Gastrocnemius medialis (tissue), 4 donors: ENCODE data around the gene SEC11C.

Source experiments
- POLR2A ChIP-seq, 2 donors: fragments of 450-650 bp; IDR thresholded peaks; one replicate each; pipeline ENCODE4 v1.6.1; 2017; ENCODE audit warnings: antibody characterized with exemption in 2 of 2, mild to moderate bottlenecking in 2 of 2, moderate library complexity in 2 of 2
- TF ChIP-seq, protein P1 (sequence below), 5 experiments: fragments of 450-650 bp in 3 of 5; fragments of 200-600 bp in 2 of 5; sonication (generic) in 2 of 5; IDR thresholded peaks in 4 of 5; conservative IDR thresholded peaks in 1 of 5; 1 replicate in 4 of 5; 2 replicates in 1 of 5; pipeline ENCODE4 v1.5.1; 2016 to 2019; ENCODE audit warnings: antibody characterized with exemption in 5 of 5, mild to moderate bottlenecking in 3 of 5, moderate library complexity in 3 of 5

DNA sequence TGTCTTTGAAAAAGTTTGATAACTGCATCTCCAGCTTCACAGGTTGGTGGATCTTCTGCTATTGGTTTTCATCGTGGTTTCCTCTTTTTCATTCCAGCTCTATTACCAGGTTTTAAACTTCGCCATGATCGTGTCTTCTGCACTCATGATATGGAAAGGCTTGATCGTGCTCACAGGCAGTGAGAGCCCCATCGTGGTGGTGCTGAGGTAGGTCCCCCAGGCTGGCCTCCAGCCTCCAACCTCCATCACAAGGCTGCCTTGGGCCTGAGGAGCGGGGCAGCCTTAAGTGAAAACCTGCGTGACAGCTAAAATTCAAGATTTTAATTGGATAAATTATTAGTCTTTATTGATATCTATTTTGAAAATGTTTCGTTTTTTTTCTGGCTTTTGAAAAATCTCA, 9.7 kb downstream of the SEC11C start:
- no peak for TF ChIP-seq POLR2A (IDR thresholded peaks at IDR 0.05)
- TF ChIP-seq, protein P1, sequence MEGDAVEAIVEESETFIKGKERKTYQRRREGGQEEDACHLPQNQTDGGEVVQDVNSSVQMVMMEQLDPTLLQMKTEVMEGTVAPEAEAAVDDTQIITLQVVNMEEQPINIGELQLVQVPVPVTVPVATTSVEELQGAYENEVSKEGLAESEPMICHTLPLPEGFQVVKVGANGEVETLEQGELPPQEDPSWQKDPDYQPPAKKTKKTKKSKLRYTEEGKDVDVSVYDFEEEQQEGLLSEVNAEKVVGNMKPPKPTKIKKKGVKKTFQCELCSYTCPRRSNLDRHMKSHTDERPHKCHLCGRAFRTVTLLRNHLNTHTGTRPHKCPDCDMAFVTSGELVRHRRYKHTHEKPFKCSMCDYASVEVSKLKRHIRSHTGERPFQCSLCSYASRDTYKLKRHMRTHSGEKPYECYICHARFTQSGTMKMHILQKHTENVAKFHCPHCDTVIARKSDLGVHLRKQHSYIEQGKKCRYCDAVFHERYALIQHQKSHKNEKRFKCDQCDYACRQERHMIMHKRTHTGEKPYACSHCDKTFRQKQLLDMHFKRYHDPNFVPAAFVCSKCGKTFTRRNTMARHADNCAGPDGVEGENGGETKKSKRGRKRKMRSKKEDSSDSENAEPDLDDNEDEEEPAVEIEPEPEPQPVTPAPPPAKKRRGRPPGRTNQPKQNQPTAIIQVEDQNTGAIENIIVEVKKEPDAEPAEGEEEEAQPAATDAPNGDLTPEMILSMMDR (IDR thresholded peaks at IDR 0.05 in 4 of 5, conservative IDR thresholded peaks at IDR 0.05 in 1 of 5), result no peak
